ENCODE results near the gene MARK4.
A peak's percentile ranks its signal among the peaks of the same experiment; 100 is the strongest.

Gene MARK4

GRCh38 chr19:45279587-45280192, 28.6 kb downstream of the MARK4 start:
- POLR2A ChIA-PET: no interaction called here

GRCh38 chr19:45280471-45280961, 29.4 kb downstream of the MARK4 start:
- H3K9me3 ChIP-seq (ENCODE audit: control extremely low read depth in 1 of 5, control insufficient read depth in 4 of 5, insufficient read depth in 2 of 5, low read depth in 1 of 5, low read length in 4 of 5): peaks cover 0 to 6% (median 0%) of the 10 kb centered on the region in 5 experiments
- 97% methylated on average over 17 of the region's 19 CpGs for WGBS (ENCODE audit: insufficient coverage)
- peaks cover 0 to 2% (median 0%) of the 10 kb centered on the region in 4 experiments for H3K4me1 ChIP-seq (ENCODE audit: control extremely low read depth in 1 of 4, control insufficient read depth in 4 of 4, insufficient read depth in 4 of 4, low read length in 3 of 4)
- peaks cover 3 to 50% (median 17%) of the 10 kb centered on the region in 4 experiments for H3K36me3 ChIP-seq (ENCODE audit: control insufficient read depth in 4 of 4, insufficient read depth in 4 of 4, low read length in 3 of 4)
- CTCF ChIA-PET: interaction anchor here (0.6 kb wide), 1 partner anchor 105 kb away, joined by 4 read pairs; no protein-coding TSS in a partner anchor
- DNase-seq: peak in 1 of 3 donors; percentile 11
- no peaks in the 10 kb centered on the region for H3K27me3 ChIP-seq (replicated peaks in 2 of 5; ENCODE audit: control insufficient read depth in 4 of 5, insufficient read depth in 5 of 5, low read length in 4 of 5)
- no peak overlapping the region for H3K4me3 ChIP-seq (ENCODE audit: control insufficient read depth in 1 of 7, extremely low read depth in 1 of 7, insufficient read depth in 4 of 7, low read depth in 2 of 7, low read length in 6 of 7)
- POLR2A ChIA-PET: no interaction called here
- no peak overlapping the region for H3K27ac ChIP-seq (ENCODE audit: insufficient read depth in 1 of 2, low read depth in 1 of 2, low read length in 2 of 2, poor library complexity in 1 of 2, severe bottlenecking in 2 of 2)

More at GRCh38 chr19:45279587-45280192, 28.6 kb downstream of the MARK4 start:
- CTCF ChIA-PET: no interaction called here
- DNase-seq: no peak
- WGBS (ENCODE audit: insufficient coverage): 91% methylated on average over 3 of the region's 3 CpGs
- Histone ChIP-seq H3K27ac (ENCODE audit: insufficient read depth in 1 of 2, low read depth in 1 of 2, low read length in 2 of 2, poor library complexity in 1 of 2, severe bottlenecking in 2 of 2) (no peak overlapping the region), H3K4me1 (ENCODE audit: control extremely low read depth in 1 of 4, control insufficient read depth in 4 of 4, insufficient read depth in 4 of 4, low read length in 3 of 4) (peaks cover 0 to 2% (median 0%) of the 10 kb centered on the region in 4 experiments), H3K27me3 (replicated peaks in 2 of 5; ENCODE audit: control insufficient read depth in 4 of 5, insufficient read depth in 5 of 5, low read length in 4 of 5) (no peaks in the 10 kb centered on the region), H3K4me3 (ENCODE audit: control insufficient read depth in 1 of 7, extremely low read depth in 1 of 7, insufficient read depth in 4 of 7, low read depth in 2 of 7, low read length in 6 of 7) (no peak overlapping the region), H3K36me3 (ENCODE audit: control insufficient read depth in 4 of 4, insufficient read depth in 4 of 4, low read length in 3 of 4) (peaks cover 3 to 49% (median 17%) of the 10 kb centered on the region in 4 experiments), H3K9me3 (ENCODE audit: control extremely low read depth in 1 of 5, control insufficient read depth in 4 of 5, insufficient read depth in 2 of 5, low read depth in 1 of 5, low read length in 4 of 5) (peaks cover 0 to 5% (median 0%) of the 10 kb centered on the region in 5 experiments)

GRCh38 chr19:45283443-45284033, 32.5 kb downstream of the MARK4 start:
- Histone ChIP-seq H3K4me3 (ENCODE audit: control insufficient read depth in 1 of 7, extremely low read depth in 1 of 7, insufficient read depth in 4 of 7, low read depth in 2 of 7, low read length in 6 of 7) (no peak overlapping the region), H3K36me3 (ENCODE audit: control insufficient read depth in 4 of 4, insufficient read depth in 4 of 4, low read length in 3 of 4) (peaks cover 6 to 50% (median 9%) of the 10 kb centered on the region in 4 experiments), H3K4me1 (ENCODE audit: control extremely low read depth in 1 of 4, control insufficient read depth in 4 of 4, insufficient read depth in 4 of 4, low read length in 3 of 4) (peaks cover 0 to 2% (median 0%) of the 10 kb centered on the region in 4 experiments), H3K27ac (ENCODE audit: insufficient read depth in 1 of 2, low read depth in 1 of 2, low read length in 2 of 2, poor library complexity in 1 of 2, severe bottlenecking in 2 of 2) (peak overlapping the region in 1 of 2 experiments; percentile 27), H3K27me3 (replicated peaks in 2 of 5; ENCODE audit: control insufficient read depth in 4 of 5, insufficient read depth in 5 of 5, low read length in 4 of 5) (no peaks in the 10 kb centered on the region), H3K9me3 (ENCODE audit: control extremely low read depth in 1 of 5, control insufficient read depth in 4 of 5, insufficient read depth in 2 of 5, low read depth in 1 of 5, low read length in 4 of 5) (peaks cover 0 to 6% (median 0%) of the 10 kb centered on the region in 5 experiments)
- DNase-seq: peak; percentile 24 to 87 (median 86)
- WGBS (ENCODE audit: insufficient coverage): 100% methylated on average over 2 of the region's 7 CpGs
- CTCF ChIA-PET: no interaction called here
- POLR2A ChIA-PET: no interaction called here

GRCh38 chr19:45290381-45290931, 39.4 kb downstream of the MARK4 start:
- WGBS (ENCODE audit: insufficient coverage): 100% methylated on average over 5 of the region's 6 CpGs
- Histone ChIP-seq H3K9me3 (ENCODE audit: control extremely low read depth in 1 of 5, control insufficient read depth in 4 of 5, insufficient read depth in 2 of 5, low read depth in 1 of 5, low read length in 4 of 5) (peaks cover 0 to 6% (median 3%) of the 10 kb centered on the region in 5 experiments), H3K27ac (ENCODE audit: insufficient read depth in 1 of 2, low read depth in 1 of 2, low read length in 2 of 2, poor library complexity in 1 of 2, severe bottlenecking in 2 of 2) (no peak overlapping the region), H3K36me3 (ENCODE audit: control insufficient read depth in 4 of 4, insufficient read depth in 4 of 4, low read length in 3 of 4) (peaks cover 6 to 54% (median 16%) of the 10 kb centered on the region in 4 experiments), H3K4me1 (ENCODE audit: control extremely low read depth in 1 of 4, control insufficient read depth in 4 of 4, insufficient read depth in 4 of 4, low read length in 3 of 4) (no peaks in the 10 kb centered on the region), H3K27me3 (replicated peaks in 2 of 5; ENCODE audit: control insufficient read depth in 4 of 5, insufficient read depth in 5 of 5, low read length in 4 of 5) (no peaks in the 10 kb centered on the region), H3K4me3 (ENCODE audit: control insufficient read depth in 1 of 7, extremely low read depth in 1 of 7, insufficient read depth in 4 of 7, low read depth in 2 of 7, low read length in 6 of 7) (no peak overlapping the region)
- CTCF ChIA-PET: no interaction called here
- no peak for DNase-seq
- POLR2A ChIA-PET: no interaction called here

GRCh38 chr19:45291834-45292233, 40.8 kb downstream of the MARK4 start:
- no peak overlapping the region for H3K4me3 ChIP-seq (ENCODE audit: control insufficient read depth in 1 of 7, extremely low read depth in 1 of 7, insufficient read depth in 4 of 7, low read depth in 2 of 7, low read length in 6 of 7)
- 100% methylated on average over 1 of the region's 1 CpG for WGBS (ENCODE audit: insufficient coverage)
- ChIA-PET POLR2A (no interaction called here), CTCF (no interaction called here)
- H3K27me3 ChIP-seq (replicated peaks in 2 of 5; ENCODE audit: control insufficient read depth in 4 of 5, insufficient read depth in 5 of 5, low read length in 4 of 5): no peaks in the 10 kb centered on the region
- no peaks in the 10 kb centered on the region for H3K4me1 ChIP-seq (ENCODE audit: control extremely low read depth in 1 of 4, control insufficient read depth in 4 of 4, insufficient read depth in 4 of 4, low read length in 3 of 4)
- H3K27ac ChIP-seq (ENCODE audit: insufficient read depth in 1 of 2, low read depth in 1 of 2, low read length in 2 of 2, poor library complexity in 1 of 2, severe bottlenecking in 2 of 2): no peak overlapping the region
- peaks cover 0 to 6% (median 3%) of the 10 kb centered on the region in 5 experiments for H3K9me3 ChIP-seq (ENCODE audit: control extremely low read depth in 1 of 5, control insufficient read depth in 4 of 5, insufficient read depth in 2 of 5, low read depth in 1 of 5, low read length in 4 of 5)
- peaks cover 7 to 59% (median 23%) of the 10 kb centered on the region in 4 experiments for H3K36me3 ChIP-seq (ENCODE audit: control insufficient read depth in 4 of 4, insufficient read depth in 4 of 4, low read length in 3 of 4)
- no peak for DNase-seq

GRCh38 chr19:45293682-45294081, 42.6 kb downstream of the MARK4 start:
- POLR2A ChIA-PET: no interaction called here
- Histone ChIP-seq H3K9me3 (ENCODE audit: control extremely low read depth in 1 of 5, control insufficient read depth in 4 of 5, insufficient read depth in 2 of 5, low read depth in 1 of 5, low read length in 4 of 5) (peaks cover 0 to 6% (median 3%) of the 10 kb centered on the region in 5 experiments), H3K4me1 (ENCODE audit: control extremely low read depth in 1 of 4, control insufficient read depth in 4 of 4, insufficient read depth in 4 of 4, low read length in 3 of 4) (no peaks in the 10 kb centered on the region), H3K27ac (ENCODE audit: insufficient read depth in 1 of 2, low read depth in 1 of 2, low read length in 2 of 2, poor library complexity in 1 of 2, severe bottlenecking in 2 of 2) (no peak overlapping the region), H3K27me3 (replicated peaks in 2 of 5; ENCODE audit: control insufficient read depth in 4 of 5, insufficient read depth in 5 of 5, low read length in 4 of 5) (no peaks in the 10 kb centered on the region), H3K36me3 (ENCODE audit: control insufficient read depth in 4 of 4, insufficient read depth in 4 of 4, low read length in 3 of 4) (peaks cover 7 to 56% (median 28%) of the 10 kb centered on the region in 4 experiments), H3K4me3 (ENCODE audit: control insufficient read depth in 1 of 7, extremely low read depth in 1 of 7, insufficient read depth in 4 of 7, low read depth in 2 of 7, low read length in 6 of 7) (no peak overlapping the region)
- CTCF ChIA-PET: interaction anchor here (1.2 kb wide), 1 partner anchor 22 kb away, joined by 3 read pairs; no protein-coding TSS in a partner anchor
- no peak for DNase-seq
- 97% methylated on average over 4 of the region's 4 CpGs for WGBS (ENCODE audit: insufficient coverage)
